Right cardiac atrium (tissue), 5 donors: ENCODE data around the gene CLEC11A. TPM values are rescaled to one million over a fixed set of nuclear protein-coding genes. Genes with fewer than 3 reads are reported as not detected.

ENCODE experiments used
- ATAC-seq, 2 donors: fragments of 200-7000 bp; cut with Tn5 transposase; one replicate each; pipeline versions ENCODE4 v1.8.0 to v1.9.1; 2020; ENCODE audit warnings: moderate library complexity in 2 of 2, mild to moderate bottlenecking in 1 of 2
- DNase-seq, 3 donors: peaks; one replicate each; pipeline ENCODE4 v3.0.0-alpha.2; 2020
- H3K27ac ChIP-seq: one replicate; pipeline ENCODE4 v1.5.1; 2013; ENCODE audit warnings: mild to moderate bottlenecking, low read length, control low read depth, moderate library complexity
- H3K27me3 ChIP-seq: one replicate; pipeline ENCODE4 v1.6.1; 2013; ENCODE audit not compliant: control insufficient read depth, insufficient read depth
- H3K4me1 ChIP-seq: one replicate; pipeline ENCODE4 v1.6.1; 2013; ENCODE audit warnings: low read length; ENCODE audit not compliant: control insufficient read depth, insufficient read depth
- H3K4me3 ChIP-seq: one replicate; pipeline ENCODE4 v1.5.1; 2013; ENCODE audit warnings: low read length, control low read depth
- H3K9me3 ChIP-seq: one replicate; pipeline ENCODE4 v1.6.1; 2013; ENCODE audit warnings: low read length; ENCODE audit not compliant: control insufficient read depth
- WGBS: extraction: QIAGEN DNeasy Blood & Tissue Kit; methylation state at CpG from one replicate; pipeline ENCODE4 v1.1.7; 2013; 5-methylcytosine and 5-hydroxymethylcytosine counted together
- intact Hi-C, 4 donors: fragments of 100-400 bp; cut with DNase I; formaldehyde crosslinking; loops; one replicate each; pipeline versions ENCODE4 v1.11.0 to v1.14.0; 2022 to 2023
- polyA plus RNA-seq: library from polyadenylated mRNA; stranded (reverse); fragments of 200-250 nt; gene quantifications from one replicate; pipeline ENCODE4 v1.2.3, GENCODE V29; 2013
- total RNA-seq, 4 donors: library from RNA; stranded (reverse); fragmentation: NEBNext Ultra II Directional; extraction: Animal tissue kit (Norgen Biotek cat#: 25700); gene quantifications; one replicate each; pipeline ENCODE4 v1.2.1, GENCODE V29; 2021
- donor health status: healthy with polysubstance abuse.
- donor health status: DM: no; HTN: yes; CAD: no.
- donor health status: DM: no; HTN: no; CAD: no.
- donor health status: DM: no; HTN: yes; CAD: no; lungs with severe emphysema.
- donor health status: DM: yes; HTN: yes; CAD: no.

The CLEC11A gene
- total and polyA plus RNA-seq, 5 donors, result 5.5 to 10.2 (median 9.9) TPM

- Histone ChIP-seq H3K4me3 (peak overlapping the region; percentile 50), H3K27ac (no peak overlapping the region), H3K9me3 (no peaks in the 10 kb centered on the region), H3K4me1 (no peaks in the 10 kb centered on the region), H3K27me3 (no peaks in the 10 kb centered on the region)
- peak in 1 of 2 donors; percentile 62 for ATAC-seq
- 3% methylated on average over 52 of the region's 52 CpGs for WGBS
- DNase-seq, result peak in 1 of 3 donors; percentile 66
- intact Hi-C loops, result no loop called here
These were observed 2.2 kb downstream of the CLEC11A start for GRCh38 chr19:50725218-50725910.

- Histone ChIP-seq H3K27ac (no peak overlapping the region), H3K4me1 (no peaks in the 10 kb centered on the region), H3K4me3 (no peak overlapping the region), H3K27me3 (no peaks in the 10 kb centered on the region), H3K9me3 (no peaks in the 10 kb centered on the region)
- ATAC-seq, result no peak
- WGBS, result 74% methylated on average over 9 of the region's 9 CpGs
- DNase-seq, result peak in 1 of 3 donors; percentile 19
- intact Hi-C loops, result no loop called here
These were observed 2.7 kb downstream of the CLEC11A start for GRCh38 chr19:50725911-50726230.

GRCh38 chr19:50728084-50728737 lies 5.0 kb downstream of the CLEC11A start:
- Histone ChIP-seq H3K27me3 (no peaks in the 10 kb centered on the region), H3K4me3 (no peak overlapping the region), H3K9me3 (no peaks in the 10 kb centered on the region), H3K27ac (no peak overlapping the region), H3K4me1 (no peaks in the 10 kb centered on the region)
- DNase-seq (peak; percentile 91 to 94 (median 93)), ATAC-seq (peak; percentile 53 to 67)
- intact Hi-C loops, result no loop called here
- WGBS, result 13% methylated on average over 39 of the region's 39 CpGs

- Histone ChIP-seq H3K4me1 (no peaks in the 10 kb centered on the region), H3K27me3 (no peaks in the 10 kb centered on the region), H3K27ac (no peak overlapping the region), H3K4me3 (no peak overlapping the region), H3K9me3 (no peaks in the 10 kb centered on the region)
- no peak for ATAC-seq
- 57% methylated on average over 5 of the region's 5 CpGs for WGBS
- intact Hi-C loops, result no loop called here
- DNase-seq, result no peak
These were observed 6.7 kb downstream of the CLEC11A start for GRCh38 chr19:50729894-50730293.

GRCh38 chr19:50735869-50736268 lies 12.7 kb downstream of the CLEC11A start:
- no peaks in the 10 kb centered on the region for H3K27me3 ChIP-seq
- 43% methylated on average over 7 of the region's 7 CpGs for WGBS

GRCh38 chr19:50736338-50736737 lies 13.2 kb downstream of the CLEC11A start:
- WGBS, result 54% methylated on average over 5 of the region's 5 CpGs
- ATAC-seq (no peak), DNase-seq (no peak)
- Histone ChIP-seq H3K9me3 (no peaks in the 10 kb centered on the region), H3K27me3 (no peaks in the 10 kb centered on the region), H3K27ac (no peak overlapping the region), H3K4me1 (no peaks in the 10 kb centered on the region), H3K4me3 (no peak overlapping the region)
- intact Hi-C loops, result no loop called here

More at GRCh38 chr19:50735869-50736268, 12.7 kb downstream of the CLEC11A start:
- ATAC-seq (no peak), DNase-seq (peak in 1 of 3 donors; percentile 4)
- Histone ChIP-seq H3K27ac (no peak overlapping the region), H3K9me3 (no peaks in the 10 kb centered on the region), H3K4me1 (no peaks in the 10 kb centered on the region), H3K4me3 (no peak overlapping the region)
- intact Hi-C loops, result no loop called here

GRCh38 chr19:50739132-50739913 lies 16.2 kb downstream of the CLEC11A start:
- ATAC-seq, result no peak
- Histone ChIP-seq H3K4me3 (no peak overlapping the region), H3K27ac (no peak overlapping the region), H3K9me3 (no peaks in the 10 kb centered on the region), H3K4me1 (no peaks in the 10 kb centered on the region), H3K27me3 (no peaks in the 10 kb centered on the region)
- intact Hi-C loops, result no loop called here
- 79% methylated on average over 23 of the region's 23 CpGs for WGBS
- no peak for DNase-seq

- no peak for ATAC-seq
These were observed 16.8 kb downstream of the CLEC11A start for GRCh38 chr19:50739914-50740426.

GRCh38 chr19:50741179-50741933 lies 18.2 kb downstream of the CLEC11A start:
- Histone ChIP-seq H3K4me1 (no peaks in the 10 kb centered on the region), H3K9me3 (no peaks in the 10 kb centered on the region), H3K27me3 (no peaks in the 10 kb centered on the region), H3K27ac (no peak overlapping the region), H3K4me3 (no peak overlapping the region)
- DNase-seq, result no peak
- 47% methylated on average over 18 of the region's 18 CpGs for WGBS
- peak in 1 of 2 donors; percentile 80 for ATAC-seq
- intact Hi-C loops, result no loop called here

More at GRCh38 chr19:50739914-50740426, 16.8 kb downstream of the CLEC11A start:
- Histone ChIP-seq H3K27me3 (no peaks in the 10 kb centered on the region), H3K9me3 (no peaks in the 10 kb centered on the region), H3K27ac (no peak overlapping the region), H3K4me3 (no peak overlapping the region), H3K4me1 (no peaks in the 10 kb centered on the region)
- 63% methylated on average over 11 of the region's 11 CpGs for WGBS
- intact Hi-C loops, result no loop called here
- DNase-seq, result no peak

- Histone ChIP-seq H3K9me3 (no peaks in the 10 kb centered on the region), H3K27ac (no peak overlapping the region), H3K4me3 (no peak overlapping the region), H3K27me3 (no peaks in the 10 kb centered on the region), H3K4me1 (no peaks in the 10 kb centered on the region)
- DNase-seq (no peak), ATAC-seq (no peak)
- WGBS, result 85% methylated on average over 6 of the region's 6 CpGs
- intact Hi-C loops, result no loop called here
These were observed 20.4 kb downstream of the CLEC11A start for GRCh38 chr19:50743537-50743936.
